NOMO-1 treated with dmso at 0.1 percent for 144 hours (cell line): ENCODE data around the gene SFSWAP.
A peak's percentile ranks its signal among the peaks of the same experiment; 100 is the strongest.
"Not testable (repeated sequence)": the region's sequence is repeated elsewhere in the genome, so short reads cannot be mapped to it uniquely, and the experiment has no call there.

Experiments
- DNase-seq: peaks from one replicate; lab custom pipeline; 2025; ENCODE audit not compliant: unreplicated experiment; lab: John Stamatoyannopoulos, UW

SFSWAP gene

GRCh38 chr12:131710464-131711457 lies at the start of gene SFSWAP:
Gene SFSWAP (plus strand): TSS chr12:131711090. CDS start chr12:131711230, 140 bp downstream.
- peak; percentile 81 for DNase-seq

GRCh38 chr12:131661170-131661985 lies 49.5 kb upstream of the SFSWAP start:
- not testable (repeated sequence) for DNase-seq

DNA sequence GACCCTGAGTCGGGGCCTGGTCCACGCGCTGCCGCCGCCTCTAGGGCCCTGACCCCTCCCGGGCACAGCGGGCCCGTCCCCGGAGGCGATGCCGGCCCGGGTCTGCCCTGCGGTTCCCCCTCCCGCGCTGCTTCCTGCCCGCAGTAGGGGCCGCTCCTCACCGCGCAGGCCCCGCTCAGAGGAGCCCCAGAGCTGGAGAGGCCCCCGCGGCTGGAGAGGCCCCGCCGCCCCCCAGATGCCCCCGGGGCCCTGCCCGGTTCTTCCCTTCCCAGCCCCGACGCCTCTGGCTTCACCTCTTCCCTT lies 49.0 kb upstream of the SFSWAP start:
- DNase-seq = not testable (repeated sequence)

- not testable (repeated sequence) for DNase-seq
Observed at GRCh38 chr12:131662346-131662745, 48.5 kb upstream of the SFSWAP start.

DNA sequence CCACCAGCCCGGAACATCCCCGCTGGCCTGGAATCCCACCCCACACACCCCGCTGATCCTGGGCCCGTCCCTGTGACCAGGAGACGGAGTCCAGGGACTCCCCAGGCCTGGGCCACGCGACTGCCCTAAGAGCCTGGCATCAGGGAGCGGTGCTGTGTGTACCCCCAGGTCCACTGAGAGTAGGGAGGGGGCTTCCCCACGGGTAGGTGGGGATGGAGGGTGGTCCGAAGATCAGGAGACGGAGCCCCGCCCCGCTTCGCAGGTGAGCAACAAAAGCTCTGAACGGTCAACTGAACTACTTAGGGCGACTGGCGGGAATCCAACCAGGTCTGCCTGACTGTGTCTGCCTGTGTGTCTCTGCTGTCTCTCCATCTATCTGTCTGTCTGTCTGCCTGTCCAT lies 45.2 kb upstream of the SFSWAP start:
- DNase-seq = not testable (repeated sequence)

DNA sequence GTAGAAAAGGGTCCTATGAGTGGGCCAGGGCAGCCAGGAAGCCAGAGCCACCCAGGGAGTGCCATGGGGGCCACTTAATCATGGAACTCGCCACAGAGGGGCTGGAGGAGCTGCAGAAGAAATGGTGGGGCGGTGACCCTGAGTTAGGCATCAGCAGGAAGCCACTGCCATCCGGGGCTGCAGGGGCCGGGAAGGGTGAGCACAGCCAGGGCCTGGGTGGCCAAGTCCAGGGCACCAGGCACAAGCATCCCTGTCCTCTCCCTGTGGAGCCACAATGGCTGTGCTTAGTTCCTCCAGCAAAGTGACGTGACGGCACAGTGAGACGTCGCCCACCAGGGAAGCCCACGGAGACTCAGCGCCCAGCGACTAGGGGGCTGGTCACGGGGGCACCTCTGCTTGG lies 44.4 kb upstream of the SFSWAP start:
- DNase-seq = not testable (repeated sequence)

- peak; percentile 37 for DNase-seq
Observed at GRCh38 chr12:131666978-131667601, 43.8 kb upstream of the SFSWAP start.

GRCh38 chr12:131671276-131671675 lies 39.6 kb upstream of the SFSWAP start:
- DNase-seq = no peak

DNA sequence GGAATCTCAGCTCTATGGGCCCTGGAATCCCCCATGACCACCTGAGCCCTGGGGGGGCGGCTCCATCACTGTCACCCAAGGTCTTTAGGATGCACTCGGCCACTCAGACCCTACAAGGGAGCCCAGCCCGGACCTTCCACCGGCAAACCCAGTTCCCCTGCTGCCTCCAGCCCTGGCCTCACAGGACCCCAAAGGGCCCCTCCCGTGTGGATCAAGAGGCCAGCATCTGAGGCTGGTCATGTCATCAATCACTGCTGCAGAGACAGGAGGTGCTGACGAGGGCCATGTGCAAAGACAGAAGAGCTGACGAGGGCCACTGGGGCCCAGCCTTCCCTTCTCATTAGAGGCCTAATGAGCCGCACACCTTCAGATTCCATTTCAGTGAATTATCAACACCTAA lies 39.0 kb upstream of the SFSWAP start:
- DNase-seq = no peak

DNA sequence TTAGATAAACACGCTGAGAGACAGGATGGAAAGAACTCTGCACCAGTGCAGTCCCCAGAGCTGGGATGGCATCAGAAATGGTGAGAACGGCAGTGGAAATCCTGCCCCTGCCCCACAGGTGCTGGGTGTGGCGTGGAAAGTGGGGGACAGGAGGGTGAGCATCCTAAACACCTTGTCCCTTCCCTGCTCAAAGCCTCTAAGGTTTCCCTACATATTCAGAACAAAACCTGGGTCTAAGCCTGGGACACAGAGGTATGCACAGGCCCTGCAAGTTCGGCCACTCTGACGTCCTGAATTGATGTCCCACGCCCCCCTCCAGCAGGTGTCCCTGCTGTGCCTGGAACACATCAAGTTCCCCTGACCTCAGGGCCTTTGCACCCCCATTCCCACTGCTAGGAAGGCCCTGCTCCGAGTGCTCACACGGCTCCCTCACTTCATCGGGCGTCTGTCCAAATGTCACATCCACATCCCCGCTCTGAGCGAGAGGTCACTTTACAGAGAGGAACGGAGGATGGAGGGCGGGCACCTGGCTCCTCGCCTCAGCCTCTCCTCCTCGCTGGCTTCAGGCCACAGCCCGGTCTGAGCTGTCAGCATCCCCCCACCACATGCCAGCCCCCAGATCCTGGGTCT lies 38.5 kb upstream of the SFSWAP start:
- DNase-seq = no peak

DNA sequence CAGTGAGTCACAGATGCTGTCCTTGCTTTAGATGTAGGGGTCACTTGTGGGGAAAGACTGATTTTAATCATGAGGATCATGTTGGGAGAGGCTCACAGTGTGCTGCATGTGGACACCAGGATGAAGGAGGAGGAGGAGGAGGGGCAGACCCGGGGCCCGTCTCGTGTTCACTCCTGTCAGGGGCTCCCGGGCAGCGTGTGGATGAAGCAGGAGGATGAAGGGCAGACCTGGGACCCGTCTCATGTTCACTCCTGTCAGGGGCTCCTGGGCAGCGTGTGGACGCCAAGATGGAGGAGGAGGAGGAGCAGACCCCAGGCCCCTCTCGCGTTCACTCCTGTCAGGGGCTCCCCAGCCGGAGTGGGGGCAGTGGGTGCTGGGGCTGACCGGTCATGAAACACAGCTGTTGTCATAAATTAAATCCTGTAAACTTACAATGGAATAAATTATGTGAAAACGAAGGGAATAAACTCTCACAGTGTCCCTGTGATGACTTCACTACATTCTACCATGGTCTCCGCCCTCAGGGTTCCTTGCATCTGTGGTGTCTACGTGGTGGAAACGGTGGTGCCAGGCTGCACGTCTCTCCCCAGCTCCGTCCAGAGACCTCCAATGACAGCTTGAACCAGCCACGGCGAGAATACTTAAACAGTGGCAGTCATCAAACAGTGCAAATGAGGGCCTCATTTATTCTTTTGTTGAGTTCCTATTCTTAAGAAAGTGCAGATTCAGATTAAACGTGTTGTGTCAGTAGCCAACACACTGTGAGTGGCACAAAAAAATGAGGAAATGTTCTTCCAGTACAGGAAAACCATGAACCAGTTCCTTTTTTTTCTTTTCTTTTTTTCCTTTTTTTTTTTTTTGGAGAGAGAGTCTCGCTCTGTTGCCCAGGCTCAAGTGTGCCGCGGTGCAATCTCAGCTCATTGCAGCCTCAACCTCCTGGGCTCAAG lies 37.7 kb upstream of the SFSWAP start:
- DNase-seq = no peak

DNA sequence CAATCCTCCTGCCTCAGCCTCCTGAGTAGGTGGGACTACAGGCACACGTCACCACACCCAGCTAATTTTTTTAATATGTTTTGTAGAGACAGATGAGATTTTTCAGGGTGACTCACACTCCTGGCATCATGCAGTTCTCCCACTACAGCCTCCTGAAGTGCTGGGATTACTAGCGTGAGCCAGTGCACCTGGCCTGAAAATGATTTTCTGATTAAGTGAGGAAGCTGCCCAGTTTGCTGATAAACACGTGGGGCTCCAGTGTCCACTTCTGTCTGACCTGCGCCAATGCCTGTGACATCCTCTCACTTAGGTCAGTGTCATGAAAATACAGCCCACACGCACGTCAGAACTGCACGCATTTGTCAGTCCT lies 37.0 kb upstream of the SFSWAP start:
- no peak for DNase-seq

GRCh38 chr12:131674373-131674772 lies 36.5 kb upstream of the SFSWAP start:
- no peak for DNase-seq

GRCh38 chr12:131675126-131676080 lies 35.5 kb upstream of the SFSWAP start:
- DNase-seq = no peak

DNA sequence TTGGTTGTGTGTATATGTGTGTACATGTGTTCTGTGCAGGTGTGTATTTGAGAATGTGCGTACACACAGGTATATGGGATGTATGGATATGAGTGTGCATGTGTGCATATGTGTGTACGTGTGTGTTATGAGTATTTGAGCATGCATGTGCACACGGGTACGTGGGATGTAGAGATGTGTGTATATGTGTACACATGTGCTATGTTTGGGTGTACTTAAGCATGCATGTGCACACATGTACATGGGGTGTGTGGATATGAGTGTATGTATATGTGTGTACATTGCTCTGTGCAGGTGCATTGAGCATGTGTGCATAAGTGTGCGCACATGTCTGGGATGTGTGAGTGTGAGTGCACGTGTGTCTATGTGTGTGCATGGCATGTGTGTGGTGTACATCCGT lies 34.3 kb upstream of the SFSWAP start:
- no peak for DNase-seq

DNA sequence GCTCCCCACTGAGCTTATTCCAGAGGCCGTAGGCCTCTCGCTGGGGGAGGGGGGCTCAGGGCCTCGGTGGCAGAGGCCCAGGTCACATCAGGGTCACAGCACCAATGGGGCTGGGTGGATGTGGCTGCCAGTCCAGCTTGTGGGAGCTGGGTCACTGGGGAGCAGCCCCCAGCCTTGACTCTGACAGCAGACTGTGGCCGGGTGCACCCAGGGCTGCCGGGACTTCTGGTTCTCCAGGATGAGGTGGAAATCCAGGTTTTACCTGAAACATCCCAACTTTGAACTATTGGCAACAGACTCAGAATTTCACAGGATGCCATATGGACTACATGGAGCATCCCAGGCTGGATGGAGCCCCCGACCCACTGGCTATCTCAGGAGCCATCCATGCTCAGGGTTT lies 33.8 kb upstream of the SFSWAP start:
- not testable (repeated sequence) for DNase-seq

DNA sequence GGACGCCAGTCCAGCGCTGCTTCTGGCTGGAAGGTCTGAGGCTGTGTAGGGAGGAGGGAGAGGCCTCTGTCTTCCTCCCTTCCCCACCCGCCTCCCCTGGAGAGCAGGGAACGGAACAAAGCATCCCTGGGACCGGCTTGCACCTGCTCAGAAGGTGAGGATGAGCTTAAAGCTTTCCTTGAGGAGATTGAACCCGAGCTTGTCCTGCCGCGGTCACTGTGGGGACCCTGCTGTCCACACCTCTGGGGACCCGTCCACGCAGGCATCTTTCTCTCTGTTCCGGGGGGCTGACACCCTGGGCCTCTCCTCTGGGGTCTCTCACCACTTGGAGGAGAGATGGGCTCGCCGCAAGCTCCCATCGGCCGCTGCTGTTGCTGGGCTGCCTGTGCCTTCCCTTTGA lies 33.2 kb upstream of the SFSWAP start:
- no peak for DNase-seq

DNA sequence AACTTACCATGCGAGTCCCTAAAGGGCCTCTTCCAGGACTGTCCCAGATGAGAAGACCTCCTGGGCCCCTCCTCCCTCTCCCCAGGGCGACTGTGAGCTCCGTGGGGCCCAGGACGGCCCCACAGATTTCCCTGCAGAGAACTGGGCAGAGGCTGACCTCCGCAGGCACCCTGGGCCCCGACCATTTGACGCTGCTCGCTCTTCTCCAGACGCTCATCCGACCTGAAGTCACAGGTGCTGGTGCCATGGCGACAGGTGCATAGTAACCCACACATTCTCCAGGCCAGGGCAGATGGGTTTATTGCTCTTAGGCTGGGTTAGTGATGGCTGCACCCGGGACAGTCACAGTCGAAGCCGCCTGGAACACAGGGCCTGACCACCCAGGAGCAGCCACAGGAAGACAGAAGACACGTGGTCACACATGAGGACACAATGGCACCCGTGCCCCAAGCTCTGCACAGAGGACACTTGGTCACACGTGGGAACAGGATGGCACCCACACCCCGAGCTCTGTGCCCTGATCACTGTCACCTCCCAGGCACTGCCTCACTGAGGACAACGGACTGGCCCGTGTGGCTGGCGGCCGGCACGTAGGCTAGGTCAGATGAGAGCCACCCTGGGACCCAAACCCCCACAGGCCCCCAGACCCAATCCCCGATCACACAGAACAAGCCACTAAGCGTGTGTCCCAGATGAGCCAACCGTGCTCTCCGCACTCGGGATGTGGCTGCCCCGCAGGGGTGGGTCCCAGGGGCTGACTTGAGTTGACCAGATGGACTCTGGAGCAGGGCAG lies 32.3 kb upstream of the SFSWAP start:
- DNase-seq = not testable (repeated sequence)
